NT2/D1 (cell line): ENCODE measurements around the gene GPR17.

Experiments
- YY1 ChIP-seq: IDR thresholded peaks from 2 replicates; pipeline ENCODE4 v1.6.1; 2011; ENCODE audit not compliant: insufficient read length, insufficient read depth
- ZNF274 ChIP-seq: IDR thresholded peaks from 2 replicates; pipeline ENCODE4 v1.6.1; 2011; ENCODE audit warnings: mild to moderate bottlenecking, low read depth, low read length

GRCh38 chr2:127597984-127598380, 48.0 kb upstream of the GPR17 start:
- TF ChIP-seq ZNF274 (no peak), YY1 (no peak)
